CD4-positive, alpha-beta T cell treated with Interleukin-17A for 1 hour (primary cell): ENCODE measurements around the gene SMAD6.

Experiments
- DNase-seq: peaks from one replicate; pipeline ENCODE4 v3.0.0-alpha.2; 2020

The SMAD6 gene

GRCh38 chr15:66721954-66722353 lies 19.9 kb downstream of the SMAD6 start:
- no peak for DNase-seq

- no peak for DNase-seq
These were observed 20.9 kb downstream of the SMAD6 start for GRCh38 chr15:66722757-66723540.

GRCh38 chr15:66723826-66724731 lies 22.0 kb downstream of the SMAD6 start:
- no peak for DNase-seq

- DNase-seq: no peak
These were observed 22.9 kb downstream of the SMAD6 start for GRCh38 chr15:66724732-66725463.

GRCh38 chr15:66725464-66725785 lies 23.4 kb downstream of the SMAD6 start:
- DNase-seq: no peak

- DNase-seq: no peak
These were observed 24.4 kb downstream of the SMAD6 start for GRCh38 chr15:66726386-66726785.

GRCh38 chr15:66729331-66729951 lies 27.4 kb downstream of the SMAD6 start:
- DNase-seq: no peak

- no peak for DNase-seq
These were observed 28.4 kb downstream of the SMAD6 start for GRCh38 chr15:66730168-66731021.

- DNase-seq: no peak
These were observed 31.9 kb downstream of the SMAD6 start for GRCh38 chr15:66733976-66734375.

- DNase-seq: no peak
These were observed 33.2 kb downstream of the SMAD6 start for GRCh38 chr15:66734961-66735908.

- DNase-seq: no peak
These were observed 33.9 kb downstream of the SMAD6 start for GRCh38 chr15:66735909-66736305.

- no peak for DNase-seq
These were observed 35.4 kb downstream of the SMAD6 start for GRCh38 chr15:66737243-66738010.

- DNase-seq: no peak
These were observed 36.1 kb downstream of the SMAD6 start for GRCh38 chr15:66738116-66738515.

- DNase-seq: no peak
These were observed 36.6 kb downstream of the SMAD6 start for GRCh38 chr15:66738595-66738994.

GRCh38 chr15:66739287-66739686 lies 37.3 kb downstream of the SMAD6 start:
- no peak for DNase-seq

- DNase-seq: no peak
These were observed 38.8 kb downstream of the SMAD6 start for GRCh38 chr15:66740802-66741201.

GRCh38 chr15:66741646-66742045 lies 39.6 kb downstream of the SMAD6 start:
- no peak for DNase-seq

GRCh38 chr15:66742286-66742685 lies 40.2 kb downstream of the SMAD6 start:
- DNase-seq: no peak

- no peak for DNase-seq
These were observed 41.2 kb downstream of the SMAD6 start for GRCh38 chr15:66743204-66743603.
